HS-27A (cell line): Measurements from ENCODE around the gene PPP1R1A.

Source experiments
- DNase-seq: peaks from one replicate; pipeline ENCODE4 v3.0.0-alpha.2; 2012; ENCODE audit warnings: low read depth, missing footprints

PPP1R1A gene

DNA sequence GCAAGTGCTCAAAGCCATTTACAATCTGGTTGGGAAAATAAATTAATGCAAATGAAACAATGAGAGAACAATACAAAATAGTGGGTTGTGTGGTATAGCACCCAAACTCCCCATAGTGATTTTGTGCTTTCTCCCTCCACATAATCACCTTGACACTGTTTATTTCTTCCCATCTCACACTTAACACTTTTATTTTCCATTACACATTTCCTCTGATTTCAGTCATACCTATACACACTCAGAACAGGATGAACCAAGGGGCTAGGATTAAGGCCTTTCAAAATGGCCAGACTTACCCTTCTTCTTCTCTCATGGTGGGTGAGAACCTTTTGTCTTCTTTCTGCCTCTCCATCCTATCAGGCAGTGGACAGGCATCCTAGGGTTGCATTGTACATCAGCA is 53.0 kb downstream of the PPP1R1A start:
- DNase-seq: no peak

DNA sequence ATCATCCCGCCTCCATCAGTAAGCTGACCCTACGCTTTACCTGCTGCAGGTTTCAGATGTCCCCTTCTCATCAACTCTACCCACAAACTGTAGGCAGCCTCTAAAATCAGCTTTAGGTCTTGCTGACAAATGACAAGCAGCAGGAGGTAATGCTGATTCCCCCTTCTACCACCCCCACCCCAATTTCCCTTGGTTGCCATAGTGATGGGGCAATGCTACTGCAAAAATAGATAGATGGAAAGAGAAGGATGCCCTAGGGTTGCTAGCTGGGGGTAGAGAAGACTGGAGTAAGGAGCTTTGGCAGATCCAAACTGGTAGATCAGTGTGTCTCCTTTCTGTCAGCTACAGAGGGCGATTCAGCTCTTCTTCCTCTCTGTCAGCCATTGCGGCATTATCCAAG is 58.9 kb downstream of the PPP1R1A start:
- DNase-seq: no peak
